DMS 273 (cell line): ENCODE measurements around the gene DRD1.
"Not testable (repeated sequence)": the region's sequence is repeated elsewhere in the genome, so short reads cannot be mapped to it uniquely, and the experiment has no call there.

ENCODE experiments used
- DNase-seq: peaks from one replicate; lab custom pipeline; 2025; ENCODE audit not compliant: unreplicated experiment; lab: John Stamatoyannopoulos, UW

The DRD1 gene

DNA sequence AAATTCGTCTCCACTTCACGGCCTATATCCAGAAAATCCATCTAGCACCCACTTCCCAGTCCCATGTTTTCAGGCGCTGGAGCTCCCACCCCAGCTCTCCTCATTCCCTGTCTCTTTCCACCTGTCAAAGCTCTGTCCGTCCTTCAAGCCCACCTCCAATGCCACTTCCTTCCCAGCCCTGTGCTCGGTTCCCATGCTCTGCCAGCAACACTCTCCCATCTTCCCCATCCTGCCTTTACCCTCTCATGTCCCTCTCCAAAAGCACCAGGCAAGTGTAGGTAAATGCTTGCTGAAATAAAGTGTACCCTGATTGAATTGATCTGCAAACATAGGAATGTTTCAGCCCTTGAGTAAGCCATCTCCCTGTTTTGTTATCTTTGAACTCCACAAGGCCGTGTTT, 9.2 kb downstream of the DRD1 start:
- no peak for DNase-seq

DNA sequence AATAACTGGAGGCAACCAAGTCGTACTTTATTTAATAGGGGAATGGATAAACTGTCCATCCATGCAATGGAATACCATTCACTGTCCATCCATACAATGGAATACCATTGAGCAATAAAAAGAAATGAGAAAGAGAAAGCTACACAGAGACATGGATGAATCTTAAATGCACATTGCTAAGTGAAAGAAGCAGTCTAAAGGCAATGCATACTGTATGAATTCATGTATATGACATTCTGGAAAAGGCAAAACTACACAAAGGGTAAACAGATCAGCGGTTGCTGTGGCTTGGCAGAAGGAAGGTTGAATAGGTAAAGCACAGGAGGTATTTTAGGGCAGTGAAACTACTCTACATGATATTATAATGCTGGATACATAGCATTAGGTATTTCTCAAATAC, 16.2 kb downstream of the DRD1 start:
- no peak for DNase-seq

GRCh38 chr5:175424594-175424993, 19.4 kb downstream of the DRD1 start:
- not testable (repeated sequence) for DNase-seq

DNA sequence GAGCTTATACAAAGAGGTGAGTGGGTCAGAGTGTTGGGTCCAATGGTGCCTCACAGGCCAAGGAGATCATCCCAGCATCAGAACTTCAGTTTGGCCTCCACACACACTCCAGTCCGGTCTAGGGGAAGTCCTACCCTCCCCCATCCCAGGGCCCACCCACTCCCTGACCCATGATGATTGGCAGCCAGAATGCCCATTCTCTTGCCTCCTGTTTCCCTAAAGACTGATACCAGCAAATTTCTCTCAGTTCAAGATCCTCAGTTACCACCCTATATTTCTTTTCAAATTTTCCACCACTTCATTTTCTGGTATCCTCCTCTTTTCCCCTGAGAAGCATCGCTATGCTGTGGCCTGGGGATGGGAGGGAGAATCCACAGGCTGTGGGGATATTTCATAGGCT, 21.9 kb downstream of the DRD1 start:
- no peak for DNase-seq

- DNase-seq = no peak
Observed at GRCh38 chr5:175420383-175420782, 23.6 kb downstream of the DRD1 start.

- no peak for DNase-seq
Observed at GRCh38 chr5:175418251-175418650, 25.7 kb downstream of the DRD1 start.

- DNase-seq = no peak
Observed at GRCh38 chr5:175417384-175417783, 26.6 kb downstream of the DRD1 start.

GRCh38 chr5:175415303-175415702, 28.7 kb downstream of the DRD1 start:
- no peak for DNase-seq

GRCh38 chr5:175410926-175411325, 33.1 kb downstream of the DRD1 start:
- no peak for DNase-seq

GRCh38 chr5:175406300-175406699, 37.7 kb downstream of the DRD1 start:
- no peak for DNase-seq

DNA sequence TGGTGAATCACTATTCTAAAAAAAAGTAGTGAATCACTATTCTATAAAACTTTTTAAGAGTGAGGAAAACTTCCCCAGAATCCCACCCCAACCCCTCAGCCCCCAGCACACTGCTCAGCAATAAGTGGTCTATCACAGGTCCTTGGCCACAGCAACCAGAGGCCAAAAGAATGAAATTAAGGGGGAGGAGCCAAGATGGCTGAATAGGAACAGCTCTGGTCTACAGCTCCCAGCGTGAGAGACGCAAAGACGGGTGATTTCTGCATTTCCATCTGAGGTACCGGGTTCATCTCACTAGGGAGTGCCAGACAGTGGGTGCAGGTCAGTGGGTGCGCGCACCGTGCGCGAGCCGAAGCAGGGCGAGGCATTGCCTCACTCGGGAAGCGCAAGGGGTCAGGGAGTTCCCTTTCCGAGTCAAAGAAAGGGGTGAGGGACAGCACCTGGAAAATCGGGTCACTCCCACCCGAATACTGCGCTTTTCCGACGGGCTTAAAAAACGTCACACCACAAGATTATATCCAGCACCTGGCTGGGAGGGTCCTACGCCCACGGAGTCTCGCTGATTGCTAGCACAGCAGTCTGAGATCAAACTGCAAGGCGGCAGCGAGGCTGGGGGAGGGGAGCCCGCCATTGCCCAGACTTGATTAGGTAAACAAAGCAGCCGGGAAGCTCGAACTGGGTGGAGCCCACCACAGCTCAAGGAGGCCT, 46.2 kb downstream of the DRD1 start:
- DNase-seq = not testable (repeated sequence)

GRCh38 chr5:175395430-175395829, 48.6 kb downstream of the DRD1 start:
- DNase-seq = not testable (repeated sequence)

- no peak for DNase-seq
Observed at GRCh38 chr5:175394601-175395000, 49.4 kb downstream of the DRD1 start.

GRCh38 chr5:175393897-175394296, 50.1 kb downstream of the DRD1 start:
- DNase-seq = no peak

DNA sequence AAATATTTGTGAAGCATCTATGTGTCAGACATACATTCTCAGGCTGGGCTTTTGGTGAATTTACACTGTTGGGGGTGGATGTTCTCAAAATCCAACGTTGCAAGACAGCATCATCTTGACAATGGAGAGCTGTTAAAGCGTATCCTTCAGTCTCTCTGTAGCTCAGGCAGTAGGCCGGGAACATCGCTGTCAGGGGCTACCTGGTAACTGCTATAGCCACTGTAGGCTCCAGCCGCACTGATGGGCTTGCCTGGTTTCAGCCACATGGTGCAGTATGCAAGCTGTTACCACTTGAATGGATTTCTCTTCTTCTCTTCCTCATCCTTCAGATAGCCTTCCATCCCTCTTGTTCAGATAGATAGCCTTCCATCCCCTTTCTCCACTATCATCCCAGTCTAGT, 51.7 kb downstream of the DRD1 start:
- no peak for DNase-seq

DNA sequence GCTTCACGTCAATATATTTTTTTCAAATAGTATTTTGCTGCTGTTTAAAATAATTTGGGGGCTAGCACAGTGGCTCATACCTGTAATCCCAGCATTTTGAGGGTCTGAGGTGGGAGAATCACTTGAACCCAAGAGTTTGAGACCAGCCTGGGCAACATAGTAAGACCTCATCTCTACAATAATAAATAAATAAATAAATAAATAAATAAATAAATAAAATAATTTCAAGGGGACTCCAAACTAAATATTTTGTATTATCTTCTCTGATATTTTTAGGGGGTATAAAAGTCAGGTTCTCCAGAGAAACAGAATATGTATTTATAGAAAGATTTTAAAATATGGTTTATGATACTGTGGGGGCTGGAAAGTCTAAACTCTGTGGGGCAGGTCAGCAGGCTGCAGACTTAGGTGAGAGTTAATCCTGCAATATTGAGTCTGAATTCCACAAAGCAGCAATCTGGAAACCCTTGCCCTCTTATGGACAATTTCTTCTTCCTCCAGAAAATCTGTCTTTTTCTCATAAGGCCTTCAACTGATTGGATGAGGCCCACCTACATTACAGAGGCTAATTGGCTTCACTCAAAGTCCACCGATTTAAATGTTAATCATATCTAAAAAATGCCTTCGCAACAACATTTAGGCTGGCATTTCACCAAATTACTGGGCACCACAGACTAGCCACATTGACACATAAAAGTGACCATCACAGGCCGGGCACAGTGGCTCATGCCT, 53.5 kb downstream of the DRD1 start:
- DNase-seq = no peak
